HepG2 (cell line): ENCODE data around the gene OSBPL2. TPM values are rescaled to one million over a fixed set of nuclear protein-coding genes. Genes with fewer than 3 reads are reported as not detected.

ENCODE experiments used
- ATF3 ChIP-seq: sonication (generic); formaldehyde crosslinking; IDR thresholded peaks from 2 replicates; pipeline ENCODE4 v1.4.0; 2020; ENCODE audit warnings: missing genetic modification reagents
- GABPB1 ChIP-seq: IDR thresholded peaks from 2 replicates; pipeline ENCODE4 v1.6.1; 2016; ENCODE audit warnings: mild to moderate bottlenecking, missing genetic modification reagents, moderate library complexity, missing compliant biosample characterization
- HOXA5 ChIP-seq: sonication (generic); formaldehyde crosslinking; IDR thresholded peaks from 2 replicates; pipeline ENCODE4 v1.4.0; 2020; ENCODE audit warnings: missing genetic modification reagents
- SMARCC2 ChIP-seq: fragments of 450-650 bp; IDR thresholded peaks from 2 replicates; pipeline ENCODE4 v1.6.1; 2017; ENCODE audit warnings: antibody characterized with exemption, mild to moderate bottlenecking
- TBX2 ChIP-seq: sonication (generic); formaldehyde crosslinking; IDR thresholded peaks from 2 replicates; pipeline ENCODE4 v1.5.0; 2020; ENCODE audit warnings: missing genetic modification reagents, mild to moderate bottlenecking, borderline replicate concordance
- TEAD2 ChIP-seq: sonication (generic); formaldehyde crosslinking; IDR thresholded peaks from 2 replicates; pipeline ENCODE4 v1.9.0; 2021; ENCODE audit warnings: missing genetic modification reagents
- THAP9 ChIP-seq: sonication (generic); formaldehyde crosslinking; IDR thresholded peaks from 2 replicates; pipeline ENCODE4; 2020; ENCODE audit warnings: missing genetic modification reagents, mild to moderate bottlenecking, borderline replicate concordance
- ZBTB25 ChIP-seq: IDR thresholded peaks from 2 replicates; pipeline ENCODE4 v1.6.1; 2018; ENCODE audit warnings: missing genetic modification reagents
- ZBTB26 ChIP-seq: IDR thresholded peaks from 2 replicates; pipeline ENCODE4 v1.6.1; 2016; ENCODE audit warnings: missing compliant biosample characterization, missing genetic modification reagents, borderline replicate concordance
- ZHX1 ChIP-seq: sonication (generic); formaldehyde crosslinking; IDR thresholded peaks from 2 replicates; pipeline ENCODE4 v1.8.1; 2022; ENCODE audit warnings: low read depth, mild to moderate bottlenecking, missing genetic modification reagents
- ZNF350 ChIP-seq: sonication (generic); formaldehyde crosslinking; IDR thresholded peaks from 2 replicates; pipeline ENCODE4 v1.4.0; 2020; ENCODE audit warnings: mild to moderate bottlenecking, low read depth, missing genetic modification reagents, borderline replicate concordance
- ZNF546 ChIP-seq: sonication (generic); formaldehyde crosslinking; conservative IDR thresholded peaks from 2 replicates; pipeline ENCODE4 v1.8.1; 2023; ENCODE audit warnings: mild to moderate bottlenecking, missing genetic modification reagents
- polyA plus RNA-seq, 8 experiments: library from polyadenylated mRNA; depleted of rRNA in 3 of 8; stranded (reverse) in 7 of 8; unstranded in 1 of 8; fragments of >200 nt; fragmentation: Illumina TruSeq in 4 of 8; extraction: Trizol in 4 of 8; gene quantifications; 2 replicates each; pipeline versions ENCODE4 v1.2.1 to v1.2.3, GENCODE V29; 2011 to 2016; ENCODE audit warnings: low read depth in 4 of 8, missing spikeins in 1 of 8, mixed read lengths in 1 of 8; ENCODE audit not compliant: insufficient read depth in 1 of 8
- total RNA-seq, 5 experiments: library from RNA; depleted of rRNA; stranded (reverse); fragments of >200 nt; fragmentation: Illumina TruSeq; extraction: Trizol; gene quantifications; 2 replicates each; pipeline ENCODE4 v1.2.3, GENCODE V29; 2016; ENCODE audit warnings: low read depth in 1 of 5
- TF ChIP-seq, protein P1 (sequence below): IDR thresholded peaks from 2 replicates; pipeline ENCODE4 v1.6.1; 2018; ENCODE audit warnings: missing genetic modification reagents, mild to moderate bottlenecking, missing compliant biosample characterization
- TF ChIP-seq, protein P2 (sequence below): sonication (generic); formaldehyde crosslinking; IDR thresholded peaks from 2 replicates; pipeline ENCODE4 v1.4.0; 2020; ENCODE audit warnings: mild to moderate bottlenecking, missing genetic modification reagents

The OSBPL2 gene
- total and polyA plus RNA-seq, 2 of the 13 experiments (the other 11 are each of a cell fraction or from before 2014, with no cell fraction given), result 18.5 to 37.4 TPM

DNA sequence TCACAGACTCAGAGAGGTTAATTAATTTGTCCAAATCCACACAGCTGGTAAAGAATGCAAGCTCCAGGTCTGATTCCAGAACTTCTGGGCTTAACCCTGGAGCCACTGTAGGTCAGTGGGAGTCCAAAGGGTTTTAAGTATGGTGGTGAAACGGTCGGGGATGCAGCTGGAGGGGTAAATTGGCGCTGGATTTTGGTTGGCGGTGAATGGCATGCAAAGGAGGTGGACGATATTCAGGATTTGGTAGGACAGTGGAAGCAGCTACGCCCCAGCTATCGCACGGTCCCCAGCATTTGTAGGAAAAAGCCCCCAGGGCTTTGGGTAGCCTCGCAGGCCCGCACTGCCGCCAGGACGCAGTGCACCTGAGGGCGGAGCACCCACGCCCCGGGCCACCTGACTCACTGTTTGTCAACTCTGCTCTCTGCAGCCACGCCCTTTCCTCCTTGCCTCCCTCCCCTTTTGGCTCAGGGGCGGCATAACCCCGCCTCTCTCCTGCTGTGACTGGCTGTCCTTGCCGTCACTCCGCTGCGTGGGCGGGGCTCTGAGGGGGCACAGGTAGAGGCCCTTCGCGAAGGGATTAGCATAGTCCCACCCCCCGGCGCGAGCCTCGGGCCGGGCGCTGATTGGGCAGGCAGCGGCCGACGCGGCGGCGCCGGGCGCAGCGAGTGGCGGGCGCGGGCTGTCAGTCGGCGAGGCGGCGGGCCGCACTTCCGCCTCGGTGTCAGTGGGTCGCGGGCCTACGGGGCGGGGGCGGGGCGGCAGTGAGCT lies at the start of gene OSBPL2 (continued):
- TF ChIP-seq ZBTB25 (CRISPR knock-in tag), result peak; percentile 21; the same call in 1 of the 2 replicates
- TF ChIP-seq ZHX1 (CRISPR knock-in tag), result no peak
- TF ChIP-seq ATF3 (CRISPR knock-in tag), result peak; percentile 8; the same call in 1 of the 2 replicates
- TF ChIP-seq, protein P1, sequence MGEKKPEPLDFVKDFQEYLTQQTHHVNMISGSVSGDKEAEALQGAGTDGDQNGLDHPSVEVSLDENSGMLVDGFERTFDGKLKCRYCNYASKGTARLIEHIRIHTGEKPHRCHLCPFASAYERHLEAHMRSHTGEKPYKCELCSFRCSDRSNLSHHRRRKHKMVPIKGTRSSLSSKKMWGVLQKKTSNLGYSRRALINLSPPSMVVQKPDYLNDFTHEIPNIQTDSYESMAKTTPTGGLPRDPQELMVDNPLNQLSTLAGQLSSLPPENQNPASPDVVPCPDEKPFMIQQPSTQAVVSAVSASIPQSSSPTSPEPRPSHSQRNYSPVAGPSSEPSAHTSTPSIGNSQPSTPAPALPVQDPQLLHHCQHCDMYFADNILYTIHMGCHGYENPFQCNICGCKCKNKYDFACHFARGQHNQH (CRISPR knock-in tag), result peak; percentile 61
- peak; percentile 85 for TF ChIP-seq THAP9
- no peak; the same call in 1 of the 2 replicates for TF ChIP-seq TBX2 (CRISPR knock-in tag)
- peak; percentile 90 for TF ChIP-seq GABPB1 (CRISPR knock-in tag)
- TF ChIP-seq ZBTB26 (CRISPR knock-in tag), result 0 out of 2 replicates have a peak, but pooled peaks have one; percentile 50
- TF ChIP-seq ZNF546 (CRISPR knock-in tag), result no peak
- TF ChIP-seq, protein P2, sequence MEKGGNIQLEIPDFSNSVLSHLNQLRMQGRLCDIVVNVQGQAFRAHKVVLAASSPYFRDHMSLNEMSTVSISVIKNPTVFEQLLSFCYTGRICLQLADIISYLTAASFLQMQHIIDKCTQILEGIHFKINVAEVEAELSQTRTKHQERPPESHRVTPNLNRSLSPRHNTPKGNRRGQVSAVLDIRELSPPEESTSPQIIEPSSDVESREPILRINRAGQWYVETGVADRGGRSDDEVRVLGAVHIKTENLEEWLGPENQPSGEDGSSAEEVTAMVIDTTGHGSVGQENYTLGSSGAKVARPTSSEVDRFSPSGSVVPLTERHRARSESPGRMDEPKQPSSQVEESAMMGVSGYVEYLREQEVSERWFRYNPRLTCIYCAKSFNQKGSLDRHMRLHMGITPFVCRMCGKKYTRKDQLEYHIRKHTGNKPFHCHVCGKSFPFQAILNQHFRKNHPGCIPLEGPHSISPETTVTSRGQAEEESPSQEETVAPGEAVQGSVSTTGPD (CRISPR knock-in tag), result no peak
- no peak for TF ChIP-seq ZNF350 (CRISPR knock-in tag)
- no peak for TF ChIP-seq TEAD2 (CRISPR knock-in tag)
- TF ChIP-seq HOXA5 (CRISPR knock-in tag), result no peak
- no peak for TF ChIP-seq SMARCC2
